Osteoblast (primary cell): ENCODE results near the gene LRBA. TPM values are rescaled to one million over a fixed set of nuclear protein-coding genes. Genes with fewer than 3 reads are reported as not detected.

Experiments
- DNase-seq: peaks from one replicate; pipeline ENCODE4 v3.0.0; 2011; ENCODE audit warnings: low spot score, mixed read lengths; ENCODE audit not compliant: insufficient read length; ENCODE audit errors: missing footprints
- H2AFZ ChIP-seq: 2 replicates; pipeline ENCODE4 v1.6.0; 2011; ENCODE audit warnings: mild to moderate bottlenecking, low read length
- H3K27ac ChIP-seq: 2 replicates; pipeline ENCODE4 v1.5.1; 2011; ENCODE audit warnings: mild to moderate bottlenecking, low read depth, low read length, moderate library complexity
- H3K27me3 ChIP-seq: 2 replicates; pipeline ENCODE4 v1.6.0; 2012; ENCODE audit warnings: mild to moderate bottlenecking, control low read depth, inconsistent platforms, low read length, moderate library complexity; ENCODE audit not compliant: insufficient read depth
- H3K36me3 ChIP-seq: 2 replicates; pipeline ENCODE4 v1.5.1; 2011; ENCODE audit warnings: mild to moderate bottlenecking, low read length, control low read depth, moderate library complexity; ENCODE audit not compliant: insufficient read depth
- H3K4me1 ChIP-seq: 2 replicates; pipeline ENCODE4 v1.5.1; 2011; ENCODE audit warnings: mild to moderate bottlenecking, low read length, control low read depth, moderate library complexity; ENCODE audit not compliant: insufficient read depth
- H3K4me2 ChIP-seq: 2 replicates; pipeline ENCODE4 v1.6.0; 2011; ENCODE audit warnings: mild to moderate bottlenecking, low read length; ENCODE audit not compliant: insufficient read depth
- H3K4me3 ChIP-seq: fragments of 200-600 bp; sonication (generic); 3 replicates; pipeline ENCODE4 v1.5.1; 2012; ENCODE audit warnings: mild to moderate bottlenecking, low read length, inconsistent platforms; ENCODE audit not compliant: insufficient read depth
- H3K79me2 ChIP-seq: 2 replicates; pipeline ENCODE4 v1.6.0; 2012; ENCODE audit warnings: mild to moderate bottlenecking, low read length, control low read depth, inconsistent platforms; ENCODE audit not compliant: insufficient read depth
- H3K9me3 ChIP-seq: 2 replicates; pipeline ENCODE4 v1.5.1; 2011; ENCODE audit warnings: low read depth, low read length, control low read depth
- H4K20me1 ChIP-seq: 2 replicates; pipeline ENCODE4 v1.6.0; 2012; ENCODE audit warnings: mild to moderate bottlenecking, low read length, control low read depth; ENCODE audit not compliant: insufficient read depth
- total RNA-seq: library from RNA; depleted of rRNA; stranded (reverse); fragments of >200 nt; gene quantifications from 2 replicates; pipeline ENCODE4 v1.2.3, GENCODE V29; 2012
- TF ChIP-seq, protein P1 (sequence below): IDR thresholded peaks from 2 replicates; pipeline ENCODE4 v1.5.1; 2011; ENCODE audit warnings: mild to moderate bottlenecking, low read depth, low read length, moderate library complexity; ENCODE audit errors: extremely low read depth

The LRBA gene
- total RNA-seq, 1 donor: 67.3 TPM

GRCh38 chr4:150336676-150337412, 678.2 kb downstream of the LRBA start:
- H3K4me1 ChIP-seq: peaks cover 9% of the 10 kb centered on the region
- TF ChIP-seq, protein P1, sequence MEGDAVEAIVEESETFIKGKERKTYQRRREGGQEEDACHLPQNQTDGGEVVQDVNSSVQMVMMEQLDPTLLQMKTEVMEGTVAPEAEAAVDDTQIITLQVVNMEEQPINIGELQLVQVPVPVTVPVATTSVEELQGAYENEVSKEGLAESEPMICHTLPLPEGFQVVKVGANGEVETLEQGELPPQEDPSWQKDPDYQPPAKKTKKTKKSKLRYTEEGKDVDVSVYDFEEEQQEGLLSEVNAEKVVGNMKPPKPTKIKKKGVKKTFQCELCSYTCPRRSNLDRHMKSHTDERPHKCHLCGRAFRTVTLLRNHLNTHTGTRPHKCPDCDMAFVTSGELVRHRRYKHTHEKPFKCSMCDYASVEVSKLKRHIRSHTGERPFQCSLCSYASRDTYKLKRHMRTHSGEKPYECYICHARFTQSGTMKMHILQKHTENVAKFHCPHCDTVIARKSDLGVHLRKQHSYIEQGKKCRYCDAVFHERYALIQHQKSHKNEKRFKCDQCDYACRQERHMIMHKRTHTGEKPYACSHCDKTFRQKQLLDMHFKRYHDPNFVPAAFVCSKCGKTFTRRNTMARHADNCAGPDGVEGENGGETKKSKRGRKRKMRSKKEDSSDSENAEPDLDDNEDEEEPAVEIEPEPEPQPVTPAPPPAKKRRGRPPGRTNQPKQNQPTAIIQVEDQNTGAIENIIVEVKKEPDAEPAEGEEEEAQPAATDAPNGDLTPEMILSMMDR: no peak
- H4K20me1 ChIP-seq: no peaks in the 10 kb centered on the region
- no peaks in the 10 kb centered on the region for H3K36me3 ChIP-seq
- no peak overlapping the region for H3K4me2 ChIP-seq
- H3K9me3 ChIP-seq: no peaks in the 10 kb centered on the region
- no peak overlapping the region for H2AFZ ChIP-seq
- no peak for DNase-seq
- no peaks in the 10 kb centered on the region for H3K79me2 ChIP-seq
- no peaks in the 10 kb centered on the region for H3K27me3 ChIP-seq
- no peak overlapping the region for H3K4me3 ChIP-seq
- H3K27ac ChIP-seq: no peak overlapping the region

DNA sequence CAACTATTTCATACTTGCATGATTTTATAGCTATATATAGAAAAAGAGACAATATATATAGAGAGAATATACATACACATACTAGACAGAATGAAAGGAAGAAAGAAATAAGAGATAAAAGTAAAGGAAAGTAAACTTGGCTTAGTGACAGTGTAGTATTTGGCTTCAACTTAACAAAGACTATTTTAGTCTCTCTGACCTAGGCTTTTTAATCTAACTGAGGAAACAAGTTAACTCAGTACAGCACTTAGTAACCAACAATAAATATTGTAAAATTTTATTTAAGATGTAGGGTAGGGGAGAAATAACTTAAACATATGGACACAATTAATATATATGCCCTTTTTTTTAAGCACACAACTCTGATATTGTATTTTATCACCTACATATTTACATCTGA, 682.1 kb downstream of the LRBA start:
- Histone ChIP-seq H2AFZ (no peak overlapping the region), H3K36me3 (no peaks in the 10 kb centered on the region), H3K9me3 (no peaks in the 10 kb centered on the region), H3K4me2 (no peak overlapping the region), H3K27me3 (no peaks in the 10 kb centered on the region), H3K4me3 (no peak overlapping the region), H3K4me1 (peaks cover 4% of the 10 kb centered on the region), H3K79me2 (no peaks in the 10 kb centered on the region), H4K20me1 (no peaks in the 10 kb centered on the region), H3K27ac (no peak overlapping the region)
- DNase-seq: no peak
- TF ChIP-seq, protein P1: no peak

DNA sequence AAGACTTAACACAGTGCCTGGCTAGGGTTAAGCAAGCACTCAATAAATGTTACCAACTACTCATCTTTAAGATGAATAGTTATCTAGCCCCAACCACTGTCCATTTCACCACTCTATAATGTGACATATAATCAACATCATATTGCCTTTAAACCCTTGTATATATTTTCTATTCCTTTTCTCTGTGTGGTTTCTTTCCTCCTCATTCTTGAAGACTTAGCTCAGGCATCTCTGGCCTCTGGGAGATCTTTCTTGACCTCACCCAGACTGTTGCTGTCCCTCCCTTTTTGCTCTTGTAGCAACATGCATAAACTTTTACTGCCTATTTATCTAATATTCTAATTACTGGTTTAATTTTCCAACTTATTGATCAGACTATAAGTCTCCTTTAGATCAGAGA, 683.0 kb downstream of the LRBA start:
- no peaks in the 10 kb centered on the region for H3K36me3 ChIP-seq
- H2AFZ ChIP-seq: no peak overlapping the region
- no peak overlapping the region for H3K27ac ChIP-seq
- no peaks in the 10 kb centered on the region for H4K20me1 ChIP-seq
- TF ChIP-seq, protein P1: no peak
- H3K9me3 ChIP-seq: no peaks in the 10 kb centered on the region
- H3K4me1 ChIP-seq: no peaks in the 10 kb centered on the region
- DNase-seq: no peak
- H3K79me2 ChIP-seq: no peaks in the 10 kb centered on the region
- H3K4me3 ChIP-seq: no peak overlapping the region
- H3K4me2 ChIP-seq: no peak overlapping the region
- H3K27me3 ChIP-seq: no peaks in the 10 kb centered on the region

- H4K20me1 ChIP-seq: no peaks in the 10 kb centered on the region
- H3K27ac ChIP-seq: no peak overlapping the region
- no peaks in the 10 kb centered on the region for H3K4me1 ChIP-seq
- no peaks in the 10 kb centered on the region for H3K36me3 ChIP-seq
- no peak overlapping the region for H3K4me3 ChIP-seq
- no peaks in the 10 kb centered on the region for H3K79me2 ChIP-seq
- H3K27me3 ChIP-seq: no peaks in the 10 kb centered on the region
- TF ChIP-seq, protein P1: no peak
- H2AFZ ChIP-seq: no peak overlapping the region
- DNase-seq: no peak
- no peaks in the 10 kb centered on the region for H3K9me3 ChIP-seq
- no peak overlapping the region for H3K4me2 ChIP-seq
These were observed 685.7 kb downstream of the LRBA start for GRCh38 chr4:150329373-150329772.
